GM12878 (cell line): ENCODE data around the gene ANKRD60. TPM values are rescaled to one million over a fixed set of nuclear protein-coding genes. Genes with fewer than 3 reads are reported as not detected.

Experiments used
- ATAC-seq: fragments of 200-7000 bp; cut with Tn5 transposase; 3 replicates; pipeline ENCODE4 v1.9.1; 2020; ENCODE audit warnings: mild to moderate bottlenecking, moderate library complexity
- BruUV-seq: library from RNA; stranded (reverse); fragments of 400-500 nt; replicated peaks from 2 replicates; lab custom pipeline; 2021; lab: Mats Ljungman, UMichigan
- CTCF ChIA-PET: fragments of 300-600 bp; sonication (Branson Sonifier 250); formaldehyde crosslinking; extraction: SDS; loops from one replicate; lab custom pipeline; 2021; ENCODE audit warnings: inconsistent platforms; lab: Yijun Ruan, JAX
- POLR2A ChIA-PET: fragments of 350-600 bp; formaldehyde crosslinking; extraction: SDS; loops from one replicate; lab custom pipeline; 2021; ENCODE audit warnings: inconsistent platforms; lab: Charles Lee
- RAD21 ChIA-PET: fragments of 300-600 bp; sonication (Branson Sonifier 250); formaldehyde crosslinking; loops from one replicate; lab custom pipeline; 2023; ENCODE audit warnings: antibody characterized with exemption; ENCODE audit not compliant: unreplicated experiment; lab: Charles Lee
- SMC1A ChIA-PET: fragments of 300-600 bp; sonication (Branson Sonifier 250); formaldehyde crosslinking; loops from one replicate; lab custom pipeline; 2023; ENCODE audit not compliant: unreplicated experiment, uncharacterized antibody; lab: Charles Lee
- DNase-seq: peaks from one replicate; pipeline ENCODE4 v3.0.0-alpha.2; 2011; ENCODE audit warnings: low read depth, low spot score
- FAIRE-seq: peaks from 3 replicates; lab custom pipeline; 2011; peaks lifted over from hg19 to GRCh38; lab: Jason Lieb, UNC
- H2AFZ ChIP-seq: 2 replicates; pipeline ENCODE4 v1.6.0; 2011; ENCODE audit warnings: low read depth, low read length, control low read depth; ENCODE audit not compliant: control insufficient read depth
- H3K27ac ChIP-seq: 2 replicates; pipeline ENCODE4 v1.5.1; 2011; ENCODE audit warnings: control low read depth; ENCODE audit not compliant: control insufficient read depth, insufficient read depth
- H3K27me3 ChIP-seq, 2 experiments: replicated peaks in 1 of 2; 2 replicates each; pipeline versions ENCODE4 v1.6.0 to v1.6.1; 2011; ENCODE audit warnings: low read length in 1 of 2; ENCODE audit not compliant: control insufficient read depth in 2 of 2, insufficient read depth in 2 of 2
- H3K36me3 ChIP-seq, 2 experiments: 2 replicates each; pipeline ENCODE4 v1.5.1; 2011; ENCODE audit warnings: low read length in 1 of 2; ENCODE audit not compliant: control insufficient read depth in 2 of 2, insufficient read depth in 2 of 2
- H3K4me1 ChIP-seq: 2 replicates; pipeline ENCODE4 v1.6.1; 2011; ENCODE audit warnings: mild to moderate bottlenecking, low read length, moderate library complexity, mixed read lengths; ENCODE audit not compliant: control insufficient read depth, insufficient read depth
- H3K4me2 ChIP-seq: 2 replicates; pipeline ENCODE4 v1.6.0; 2011; ENCODE audit warnings: control low read depth; ENCODE audit not compliant: control insufficient read depth, insufficient read depth
- H3K4me3 ChIP-seq: fragments of 200-600 bp; sonication (generic); 2 replicates; pipeline ENCODE4 v1.5.1; 2016
- H3K79me2 ChIP-seq: 2 replicates; pipeline ENCODE4 v1.6.0; 2011; ENCODE audit warnings: low read length; ENCODE audit not compliant: control insufficient read depth, insufficient read depth
- H3K9ac ChIP-seq: 2 replicates; pipeline ENCODE4 v1.8.0; 2011; ENCODE audit warnings: low read length, control low read depth, mixed read lengths; ENCODE audit not compliant: control insufficient read depth, insufficient read depth
- H3K9me3 ChIP-seq: replicated peaks from 3 replicates; pipeline ENCODE4 v1.5.1; 2011; ENCODE audit warnings: mild to moderate bottlenecking, low read length; ENCODE audit not compliant: control insufficient read depth, insufficient read depth
- H4K20me1 ChIP-seq: 2 replicates; pipeline ENCODE4 v1.6.0; 2011; ENCODE audit not compliant: control insufficient read depth, insufficient read depth
- BHLHE40 ChIP-seq, 2 experiments: fragments of 450-650 bp in 1 of 2; IDR thresholded peaks; 2 replicates each; pipeline ENCODE4 v1.6.1; 2011 to 2017; ENCODE audit warnings: low read depth in 2 of 2, borderline replicate concordance in 1 of 2, improper control_type of control experiment in 1 of 2, low read length in 1 of 2, mild to moderate bottlenecking in 1 of 2
- CHD1 ChIP-seq: IDR thresholded peaks from 2 replicates; pipeline ENCODE4 v1.6.1; 2012; ENCODE audit warnings: low read depth, low read length, improper control_type of control experiment
- FOXM1 ChIP-seq: IDR thresholded peaks from 2 replicates; pipeline ENCODE4 v1.6.1; 2012; ENCODE audit warnings: low read depth, mild to moderate bottlenecking, inconsistent platforms, low read length, moderate library complexity
- RELB ChIP-seq: fragments of 450-650 bp; IDR thresholded peaks from 2 replicates; pipeline ENCODE4 v1.6.1; 2017; ENCODE audit warnings: low read depth, mild to moderate bottlenecking, moderate library complexity
- TAF1 ChIP-seq: IDR thresholded peaks from 2 replicates; pipeline ENCODE4 v1.6.1; 2011; ENCODE audit warnings: mild to moderate bottlenecking, low read depth, low read length, borderline replicate concordance
- WGBS: methylation state at CpG from one replicate; pipeline ENCODE4 v1.1.6; 2016; ENCODE audit warnings: low lambda C conversion rate; ENCODE audit not compliant: insufficient replicate concordance, insufficient coverage; ENCODE audit errors: missing lambda C conversion rate; 5-methylcytosine and 5-hydroxymethylcytosine counted together
- in situ Hi-C: fragments of 300-500 bp; cut with MboI; formaldehyde crosslinking; loops from 9 replicates; pipeline ENCODE4 v1.14.3; 2018; ENCODE audit warnings: mixed read lengths
- intact Hi-C: fragments of 100-400 bp; cut with micrococcal nuclease; formaldehyde crosslinking; loops from one replicate; pipeline ENCODE4 v1.14.2; 2022; ENCODE audit not compliant: unreplicated experiment
- polyA plus RNA-seq, 11 experiments: library from polyadenylated mRNA; depleted of rRNA in 4 of 11; unstranded in 6 of 11; stranded (reverse) in 5 of 11; fragments of >200 nt; fragmentation: Nextera tagmentation in 4 of 11; fragmentation: Illumina TruSeq in 1 of 11; extraction: Ambion mirVana in 4 of 11; extraction: Trizol in 1 of 11; gene quantifications; 1 replicate in 1 of 11; 2 replicates in 10 of 11; pipeline versions ENCODE4 v1.2.1 to v1.2.3, GENCODE V29; 2011 to 2016; ENCODE audit warnings: inconsistent platforms in 2 of 11, missing spikeins in 2 of 11, low read depth in 1 of 11
- total RNA-seq, 4 experiments: library from RNA; depleted of rRNA in 3 of 4; stranded (reverse); fragments of >200 nt in 3 of 4; fragmentation: Illumina TruSeq in 1 of 4; extraction: Trizol in 1 of 4; gene quantifications; 2 replicates each; pipeline versions ENCODE4 v1.2.1 to v1.2.3, GENCODE V29; 2013 to 2021
- TF ChIP-seq, protein P1 (sequence below): fragments of 450-650 bp; IDR thresholded peaks from 2 replicates; pipeline ENCODE4 v1.6.1; 2017; ENCODE audit warnings: mild to moderate bottlenecking, moderate library complexity

The ANKRD60 gene
- total and polyA plus RNA-seq, 10 of the 15 experiments (the other 5 are each of a cell fraction or from before 2014, with no cell fraction given): not detected

- Histone ChIP-seq H3K9ac (no peak overlapping the region), H3K79me2 (no peaks in the 10 kb centered on the region), H3K4me1 (no peaks in the 10 kb centered on the region), H3K27ac (no peak overlapping the region), H3K27me3 (no peaks in the 10 kb centered on the region), H3K9me3 (no peaks in the 10 kb centered on the region), H3K4me2 (no peak overlapping the region), H3K4me3 (no peak overlapping the region), H2AFZ (no peak overlapping the region), H4K20me1 (no peaks in the 10 kb centered on the region), H3K36me3 (no peaks in the 10 kb centered on the region)
- WGBS: 97% methylated on average over 2 of the region's 2 CpGs
- RAD21 ChIA-PET: no interaction called here
- DNase-seq (no peak), FAIRE-seq (no peak), ATAC-seq (no peak)
- TF ChIP-seq, protein P1, sequence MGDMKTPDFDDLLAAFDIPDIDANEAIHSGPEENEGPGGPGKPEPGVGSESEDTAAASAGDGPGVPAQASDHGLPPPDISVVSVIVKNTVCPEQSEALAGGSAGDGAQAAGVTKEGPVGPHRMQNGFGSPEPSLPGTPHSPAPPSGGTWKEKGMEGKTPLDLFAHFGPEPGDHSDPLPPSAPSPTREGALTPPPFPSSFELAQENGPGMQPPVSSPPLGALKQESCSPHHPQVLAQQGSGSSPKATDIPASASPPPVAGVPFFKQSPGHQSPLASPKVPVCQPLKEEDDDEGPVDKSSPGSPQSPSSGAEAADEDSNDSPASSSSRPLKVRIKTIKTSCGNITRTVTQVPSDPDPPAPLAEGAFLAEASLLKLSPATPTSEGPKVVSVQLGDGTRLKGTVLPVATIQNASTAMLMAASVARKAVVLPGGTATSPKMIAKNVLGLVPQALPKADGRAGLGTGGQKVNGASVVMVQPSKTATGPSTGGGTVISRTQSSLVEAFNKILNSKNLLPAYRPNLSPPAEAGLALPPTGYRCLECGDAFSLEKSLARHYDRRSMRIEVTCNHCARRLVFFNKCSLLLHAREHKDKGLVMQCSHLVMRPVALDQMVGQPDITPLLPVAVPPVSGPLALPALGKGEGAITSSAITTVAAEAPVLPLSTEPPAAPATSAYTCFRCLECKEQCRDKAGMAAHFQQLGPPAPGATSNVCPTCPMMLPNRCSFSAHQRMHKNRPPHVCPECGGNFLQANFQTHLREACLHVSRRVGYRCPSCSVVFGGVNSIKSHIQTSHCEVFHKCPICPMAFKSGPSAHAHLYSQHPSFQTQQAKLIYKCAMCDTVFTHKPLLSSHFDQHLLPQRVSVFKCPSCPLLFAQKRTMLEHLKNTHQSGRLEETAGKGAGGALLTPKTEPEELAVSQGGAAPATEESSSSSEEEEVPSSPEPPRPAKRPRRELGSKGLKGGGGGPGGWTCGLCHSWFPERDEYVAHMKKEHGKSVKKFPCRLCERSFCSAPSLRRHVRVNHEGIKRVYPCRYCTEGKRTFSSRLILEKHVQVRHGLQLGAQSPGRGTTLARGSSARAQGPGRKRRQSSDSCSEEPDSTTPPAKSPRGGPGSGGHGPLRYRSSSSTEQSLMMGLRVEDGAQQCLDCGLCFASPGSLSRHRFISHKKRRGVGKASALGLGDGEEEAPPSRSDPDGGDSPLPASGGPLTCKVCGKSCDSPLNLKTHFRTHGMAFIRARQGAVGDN: no peak
- TF ChIP-seq CHD1: no peak
- TF ChIP-seq BHLHE40 (IDR thresholded peaks at IDR 0.05; ENCODE audit: borderline replicate concordance in 1 of 2, low read depth in 2 of 2, low read length in 1 of 2): no peak
- TF ChIP-seq FOXM1: no peak
- TF ChIP-seq TAF1: no peak
- no peak for TF ChIP-seq RELB
- CTCF ChIA-PET: no interaction called here
- BruUV-seq: no TSS peak
- POLR2A ChIA-PET: no interaction called here
- in situ Hi-C loops (no loop called here), intact Hi-C loops (no loop called here)
- SMC1A ChIA-PET: no interaction called here
Observed at GRCh38 chr20:58256307-58256706, 27.9 kb upstream of the ANKRD60 start.
